Keratinocyte (primary cell): ENCODE results near the gene TCEAL5. TPM values are rescaled to one million over a fixed set of nuclear protein-coding genes. Genes with fewer than 3 reads are reported as not detected.

Experiments
- DNase-seq: peaks from one replicate; pipeline ENCODE4 v3.0.0-alpha.2; 2011; ENCODE audit warnings: low read depth, missing footprints, low spot score
- FAIRE-seq: peaks from 2 replicates; lab custom pipeline; 2011; peaks lifted over from hg19 to GRCh38; lab: Jason Lieb, UNC
- H2AFZ ChIP-seq: 2 replicates; pipeline ENCODE4 v1.6.0; 2012; ENCODE audit warnings: low read length, control low read depth, inconsistent platforms; ENCODE audit not compliant: control insufficient read depth
- H3K27ac ChIP-seq: 2 replicates; pipeline ENCODE4 v1.5.1; 2011; ENCODE audit warnings: low read length; ENCODE audit not compliant: control insufficient read depth, insufficient read depth
- H3K27me3 ChIP-seq: 3 replicates; pipeline ENCODE4 v1.6.0; 2011; ENCODE audit warnings: low read length; ENCODE audit not compliant: control insufficient read depth, insufficient read depth; ENCODE audit errors: extremely low read depth
- H3K36me3 ChIP-seq, 2 experiments: 2 replicates in 1 of 2; 3 replicates in 1 of 2; pipeline ENCODE4 v1.5.1; 2011; ENCODE audit warnings: low read length in 2 of 2, mild to moderate bottlenecking in 1 of 2; ENCODE audit not compliant: control insufficient read depth in 2 of 2, insufficient read depth in 2 of 2; ENCODE audit errors: extremely low read depth in 1 of 2
- H3K4me1 ChIP-seq: 3 replicates; pipeline ENCODE4 v1.5.1; 2011; ENCODE audit warnings: low read length; ENCODE audit not compliant: control insufficient read depth, insufficient read depth; ENCODE audit errors: extremely low read depth
- H3K4me2 ChIP-seq: 3 replicates; pipeline ENCODE4 v1.6.0; 2011; ENCODE audit warnings: low read depth, low read length; ENCODE audit not compliant: control insufficient read depth, insufficient read depth; ENCODE audit errors: extremely low read depth
- H3K4me3 ChIP-seq, 3 experiments: fragments of 200-600 bp in 1 of 3; sonication (generic) in 1 of 3; 2 replicates in 2 of 3; 3 replicates in 1 of 3; pipeline ENCODE4 v1.5.1; 2011 to 2016; ENCODE audit warnings: low read length in 3 of 3, mild to moderate bottlenecking in 3 of 3, control low read depth in 2 of 3, inconsistent platforms in 1 of 3, low read depth in 1 of 3, mixed read lengths in 1 of 3, mixed run types in 1 of 3, moderate library complexity in 1 of 3; ENCODE audit not compliant: control insufficient read depth in 2 of 3, insufficient read depth in 2 of 3; ENCODE audit errors: extremely low read depth in 1 of 3
- H3K79me2 ChIP-seq: 2 replicates; pipeline ENCODE4 v1.6.0; 2012; ENCODE audit warnings: low read length; ENCODE audit not compliant: control insufficient read depth, insufficient read depth
- H3K9ac ChIP-seq: 3 replicates; pipeline ENCODE4 v1.6.0; 2011; ENCODE audit warnings: low read length; ENCODE audit not compliant: control insufficient read depth, insufficient read depth; ENCODE audit errors: extremely low read depth
- H3K9me1 ChIP-seq: 3 replicates; pipeline ENCODE4 v1.6.0; 2011; ENCODE audit warnings: low read length; ENCODE audit not compliant: control insufficient read depth, insufficient read depth; ENCODE audit errors: extremely low read depth
- H3K9me3 ChIP-seq: 2 replicates; pipeline ENCODE4 v1.5.1; 2012; ENCODE audit warnings: low read depth, low read length; ENCODE audit not compliant: control insufficient read depth
- H4K20me1 ChIP-seq: 3 replicates; pipeline ENCODE4 v1.6.0; 2011; ENCODE audit warnings: low read length; ENCODE audit not compliant: control insufficient read depth, insufficient read depth; ENCODE audit errors: extremely low read depth
- EZH2 ChIP-seq: IDR thresholded peaks from one replicate; pipeline ENCODE4 v1.6.1; 2012; ENCODE audit warnings: inconsistent platforms, mild to moderate bottlenecking, low read length, moderate library complexity
- dilution Hi-C: fragments of 300-500 bp; cut with MboI; formaldehyde crosslinking; loops from one replicate; pipeline ENCODE4 v1.7.0; 2020; ENCODE audit warnings: low sequenced_read_pairs; ENCODE audit not compliant: extremely low pct_ligation_motif_present
- polyA plus RNA-seq, 5 experiments: library from polyadenylated mRNA; depleted of rRNA in 3 of 5; stranded (reverse) in 3 of 5; stranded (forward) in 1 of 5; unstranded in 1 of 5; fragments of >200 nt; gene quantifications; 1 replicate in 1 of 5; 2 replicates in 3 of 5; 3 replicates in 1 of 5; pipeline versions ENCODE4 v1.2.1 to v1.2.3, GENCODE V29; 2011 to 2012; ENCODE audit warnings: missing spikeins in 2 of 5, low read depth in 1 of 5, low replicate concordance in 1 of 5
- TF ChIP-seq, protein P1 (sequence below), 3 experiments: IDR thresholded peaks in 1 of 3; conservative IDR thresholded peaks in 1 of 3; optimal IDR thresholded peaks in 1 of 3; 2 replicates in 2 of 3; 3 replicates in 1 of 3; pipeline versions ENCODE3 to v1.5.1; 2011; ENCODE audit warnings: low read length in 3 of 3, mild to moderate bottlenecking in 3 of 3, moderate library complexity in 2 of 3, control low read depth in 1 of 3, inconsistent platforms in 1 of 3; ENCODE audit not compliant: insufficient read depth in 2 of 3; ENCODE audit errors: extremely low read depth in 1 of 3

Gene TCEAL5
- polyA plus RNA-seq, 1 donor (not counting 4 experiments of a cell fraction or from before 2014, with no cell fraction given): not detected

DNA sequence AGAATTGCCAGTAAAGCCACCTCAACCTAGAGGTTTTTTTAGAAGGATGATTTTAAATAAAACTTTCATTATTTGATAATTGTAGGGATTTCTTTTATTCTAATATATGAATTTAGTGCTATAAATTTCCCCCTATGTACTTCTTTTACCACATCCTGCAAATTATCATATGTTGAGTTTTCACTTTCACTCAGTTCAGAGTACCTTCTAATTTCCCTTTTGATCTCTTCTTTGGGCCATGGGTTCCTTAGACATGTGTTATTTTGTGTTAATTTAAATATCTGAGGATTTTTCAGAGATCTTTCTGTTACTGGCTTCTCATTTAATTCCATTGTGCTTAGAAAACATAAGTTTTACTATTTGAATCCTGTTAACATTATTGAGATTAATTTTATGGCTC lies 28.2 kb upstream of the TCEAL5 start:
- H3K27me3 ChIP-seq: no peaks in the 10 kb centered on the region
- no peak overlapping the region for H2AFZ ChIP-seq
- no peak overlapping the region for H3K4me3 ChIP-seq
- no peaks in the 10 kb centered on the region for H4K20me1 ChIP-seq
- H3K9me3 ChIP-seq: no peaks in the 10 kb centered on the region
- no peaks in the 10 kb centered on the region for H3K36me3 ChIP-seq
- no peak overlapping the region for H3K27ac ChIP-seq
- no peak for DNase-seq
- H3K9ac ChIP-seq: no peak overlapping the region
- no peaks in the 10 kb centered on the region for H3K4me1 ChIP-seq
- no peaks in the 10 kb centered on the region for H3K9me1 ChIP-seq
- no peak for TF ChIP-seq EZH2
- TF ChIP-seq, protein P1, sequence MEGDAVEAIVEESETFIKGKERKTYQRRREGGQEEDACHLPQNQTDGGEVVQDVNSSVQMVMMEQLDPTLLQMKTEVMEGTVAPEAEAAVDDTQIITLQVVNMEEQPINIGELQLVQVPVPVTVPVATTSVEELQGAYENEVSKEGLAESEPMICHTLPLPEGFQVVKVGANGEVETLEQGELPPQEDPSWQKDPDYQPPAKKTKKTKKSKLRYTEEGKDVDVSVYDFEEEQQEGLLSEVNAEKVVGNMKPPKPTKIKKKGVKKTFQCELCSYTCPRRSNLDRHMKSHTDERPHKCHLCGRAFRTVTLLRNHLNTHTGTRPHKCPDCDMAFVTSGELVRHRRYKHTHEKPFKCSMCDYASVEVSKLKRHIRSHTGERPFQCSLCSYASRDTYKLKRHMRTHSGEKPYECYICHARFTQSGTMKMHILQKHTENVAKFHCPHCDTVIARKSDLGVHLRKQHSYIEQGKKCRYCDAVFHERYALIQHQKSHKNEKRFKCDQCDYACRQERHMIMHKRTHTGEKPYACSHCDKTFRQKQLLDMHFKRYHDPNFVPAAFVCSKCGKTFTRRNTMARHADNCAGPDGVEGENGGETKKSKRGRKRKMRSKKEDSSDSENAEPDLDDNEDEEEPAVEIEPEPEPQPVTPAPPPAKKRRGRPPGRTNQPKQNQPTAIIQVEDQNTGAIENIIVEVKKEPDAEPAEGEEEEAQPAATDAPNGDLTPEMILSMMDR (optimal IDR thresholded peaks at IDR 0.05 in 1 of 3, IDR thresholded peaks at IDR 0.05 in 1 of 3, conservative IDR thresholded peaks at IDR 0.05 in 1 of 3; ENCODE audit: extremely low read depth in 1 of 3, insufficient read depth in 2 of 3, low read length in 3 of 3): no peak
- dilution Hi-C loops: no loop called here
- H3K4me2 ChIP-seq: no peak overlapping the region
- no peak for FAIRE-seq
- no peaks in the 10 kb centered on the region for H3K79me2 ChIP-seq

DNA sequence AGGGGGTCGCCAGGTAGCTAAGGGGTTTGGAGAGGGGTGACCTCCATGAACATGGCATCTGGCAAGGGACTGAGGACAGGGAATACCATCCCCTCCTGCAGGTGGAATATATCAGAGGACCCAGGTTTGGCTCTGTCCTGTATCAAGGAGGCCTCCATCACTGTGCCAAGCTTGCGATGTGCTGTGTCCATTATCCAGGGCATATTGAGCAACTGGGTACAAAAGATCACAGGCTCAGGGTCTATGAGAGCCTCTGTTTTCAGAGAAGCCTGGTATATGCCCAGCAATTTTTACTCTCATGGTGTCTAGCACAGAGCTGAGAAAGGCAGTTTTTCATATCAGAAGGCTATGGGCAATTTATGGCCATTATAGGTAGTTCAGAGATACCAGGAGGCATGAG lies 16.6 kb upstream of the TCEAL5 start:
- no peaks in the 10 kb centered on the region for H4K20me1 ChIP-seq
- H3K27me3 ChIP-seq: no peaks in the 10 kb centered on the region
- no peak overlapping the region for H3K4me3 ChIP-seq
- peaks cover 2% of the 10 kb centered on the region for H3K9me3 ChIP-seq
- no peaks in the 10 kb centered on the region for H3K4me1 ChIP-seq
- H3K79me2 ChIP-seq: no peaks in the 10 kb centered on the region
- no peak overlapping the region for H2AFZ ChIP-seq
- no peak overlapping the region for H3K27ac ChIP-seq
- H3K4me2 ChIP-seq: no peak overlapping the region
- no peaks in the 10 kb centered on the region for H3K36me3 ChIP-seq
- FAIRE-seq (no peak), DNase-seq (no peak)
- H3K9ac ChIP-seq: no peak overlapping the region
- H3K9me1 ChIP-seq: no peaks in the 10 kb centered on the region
- no peak for TF ChIP-seq EZH2
- TF ChIP-seq, protein P1 (optimal IDR thresholded peaks at IDR 0.05 in 1 of 3, IDR thresholded peaks at IDR 0.05 in 1 of 3, conservative IDR thresholded peaks at IDR 0.05 in 1 of 3; ENCODE audit: extremely low read depth in 1 of 3, insufficient read depth in 2 of 3, low read length in 3 of 3): no peak
- dilution Hi-C loops: no loop called here
